BLaER1 (cell line): Measurements from ENCODE around the gene PYDC1.
"Not testable (repeated sequence)": the region's sequence is repeated elsewhere in the genome, so short reads cannot be mapped to it uniquely, and the experiment has no call there.

ENCODE experiments used
- H3K27ac ChIP-seq: shearing (Covaris generic); formaldehyde crosslinking; 2 replicates; pipeline ENCODE4 v1.8.1; 2022
- H3K27me3 ChIP-seq: shearing (Covaris generic); formaldehyde crosslinking; 2 replicates; pipeline ENCODE4 v1.8.1; 2022
- H3K36me3 ChIP-seq: shearing (Covaris generic); formaldehyde crosslinking; 2 replicates; pipeline ENCODE4 v1.8.1; 2022
- H3K4me1 ChIP-seq: shearing (Covaris generic); formaldehyde crosslinking; 2 replicates; pipeline ENCODE4 v1.8.1; 2022
- H3K4me2 ChIP-seq: shearing (Covaris generic); formaldehyde crosslinking; 2 replicates; pipeline ENCODE4 v1.8.1; 2022
- H3K4me3 ChIP-seq: shearing (Covaris generic); formaldehyde crosslinking; 2 replicates; pipeline ENCODE4 v1.8.1; 2022
- H3K9ac ChIP-seq: shearing (Covaris generic); formaldehyde crosslinking; 2 replicates; pipeline ENCODE4 v1.8.1; 2022
- H3K9me3 ChIP-seq: shearing (Covaris generic); formaldehyde crosslinking; 2 replicates; pipeline ENCODE4 v1.8.1; 2022
- H4K20me1 ChIP-seq: shearing (Covaris generic); formaldehyde crosslinking; 2 replicates; pipeline ENCODE4 v1.8.1; 2022
- Cebpa-rat ChIP-seq: shearing (Covaris generic); IDR thresholded peaks from 2 replicates; pipeline ENCODE4 v1.8.1; 2022

Gene PYDC1

GRCh38 chr16:31181102-31181830 lies 35.7 kb downstream of the PYDC1 start:
- H3K4me2 ChIP-seq, result peak overlapping the region; percentile 95
- peaks cover 73% of the 10 kb centered on the region for H3K4me1 ChIP-seq
- no peaks in the 10 kb centered on the region for H3K9me3 ChIP-seq
- H3K9ac ChIP-seq, result peak overlapping the region; percentile 99
- H3K4me3 ChIP-seq, result peak overlapping the region; percentile 94
- TF ChIP-seq Cebpa-rat, result no peak
- peak overlapping the region; percentile 99 for H3K27ac ChIP-seq
- H3K27me3 ChIP-seq, result no peaks in the 10 kb centered on the region
- H4K20me1 ChIP-seq, result peaks cover 62% of the 10 kb centered on the region
- H3K36me3 ChIP-seq, result peaks cover 55% of the 10 kb centered on the region

- no peak for TF ChIP-seq Cebpa-rat
- no peaks in the 10 kb centered on the region for H3K27me3 ChIP-seq
- peaks cover 49% of the 10 kb centered on the region for H4K20me1 ChIP-seq
- peak within 1 kb of the TSS; percentile 99 for H3K9ac ChIP-seq
- H3K4me3 ChIP-seq, result peak within 1 kb of the TSS; percentile 94
- peaks cover 61% of the 10 kb centered on the region for H3K4me1 ChIP-seq
- H3K36me3 ChIP-seq, result peaks cover 41% of the 10 kb centered on the region
- peak within 1 kb of the TSS; percentile 99 for H3K27ac ChIP-seq
- peak within 1 kb of the TSS; percentile 95 for H3K4me2 ChIP-seq
- H3K9me3 ChIP-seq, result no peaks in the 10 kb centered on the region
These were observed 37.0 kb downstream of the PYDC1 start, which contains the start of gene FUS for GRCh38 chr16:31179747-31180459. Gene FUS, plus strand, starts transcription at chr16:31180139. Its CDS starts 76 bp downstream, at chr16:31180215.

- Histone ChIP-seq H3K27me3 (no peaks in the 10 kb centered on the region), H3K4me2 (peak overlapping the region; percentile 95)
- no peak for TF ChIP-seq Cebpa-rat
These were observed 37.7 kb downstream of the PYDC1 start for GRCh38 chr16:31179219-31179746.

GRCh38 chr16:31177136-31177535 lies 39.8 kb downstream of the PYDC1 start:
- Histone ChIP-seq H3K9ac (no peak overlapping the region), H3K4me1 (peaks cover 40% of the 10 kb centered on the region), H3K4me3 (no peak overlapping the region), H3K36me3 (peaks cover 14% of the 10 kb centered on the region), H4K20me1 (peaks cover 21% of the 10 kb centered on the region), H3K4me2 (peak overlapping the region; percentile 71), H3K27ac (no peak overlapping the region), H3K27me3 (no peaks in the 10 kb centered on the region), H3K9me3 (no peaks in the 10 kb centered on the region)
- no peak for TF ChIP-seq Cebpa-rat

More at GRCh38 chr16:31179219-31179746, 37.7 kb downstream of the PYDC1 start:
- Histone ChIP-seq H3K4me3 (peak overlapping the region; percentile 94), H3K4me1 (peaks cover 60% of the 10 kb centered on the region), H3K27ac (peak overlapping the region; percentile 99), H3K9ac (peak overlapping the region; percentile 99), H4K20me1 (peaks cover 42% of the 10 kb centered on the region), H3K9me3 (no peaks in the 10 kb centered on the region), H3K36me3 (peaks cover 35% of the 10 kb centered on the region)

GRCh38 chr16:31170048-31170447 lies 46.9 kb downstream of the PYDC1 start:
- not testable (repeated sequence) for H3K27ac ChIP-seq

GRCh38 chr16:31168848-31169247 lies 48.1 kb downstream of the PYDC1 start:
- Histone ChIP-seq H3K36me3 (no peaks in the 10 kb centered on the region), H3K9ac (no peak overlapping the region), H3K27me3 (no peaks in the 10 kb centered on the region), H3K4me3 (no peak overlapping the region), H4K20me1 (no peaks in the 10 kb centered on the region), H3K4me1 (no peaks in the 10 kb centered on the region), H3K4me2 (no peak overlapping the region), H3K27ac (no peak overlapping the region), H3K9me3 (no peaks in the 10 kb centered on the region)
- TF ChIP-seq Cebpa-rat, result no peak

More at GRCh38 chr16:31170048-31170447, 46.9 kb downstream of the PYDC1 start:
- H3K9ac ChIP-seq, H3K4me2 ChIP-seq, H3K9me3 ChIP-seq, H3K4me1 ChIP-seq, H3K36me3 ChIP-seq, H3K27me3 ChIP-seq, H4K20me1 ChIP-seq, H3K4me3 ChIP-seq: not testable (repeated sequence)

- H3K4me1 ChIP-seq, result no peaks in the 10 kb centered on the region
- TF ChIP-seq Cebpa-rat, result no peak
- no peaks in the 10 kb centered on the region for H4K20me1 ChIP-seq
- H3K9me3 ChIP-seq, result no peaks in the 10 kb centered on the region
- no peaks in the 10 kb centered on the region for H3K36me3 ChIP-seq
- no peak overlapping the region for H3K27ac ChIP-seq
- H3K27me3 ChIP-seq, result no peaks in the 10 kb centered on the region
- no peak overlapping the region for H3K4me2 ChIP-seq
- no peak overlapping the region for H3K4me3 ChIP-seq
- H3K9ac ChIP-seq, result no peak overlapping the region
These were observed 49.6 kb downstream of the PYDC1 start for GRCh38 chr16:31167315-31167714.
